Cardiac fibroblast (primary cell): Measurements from ENCODE around the gene LRP1B.

Experiments
- DNase-seq, 2 donors: peaks; one replicate each; pipeline versions ENCODE4 v3.0.0 to v3.0.0-alpha.2; 2010; ENCODE audit warnings: low read depth in 2 of 2
- H3K4me3 ChIP-seq, 2 donors: replicated peaks in 1 of 2; 1 replicate in 1 of 2; 2 replicates in 1 of 2; pipeline ENCODE4 v1.5.1; 2011; ENCODE audit warnings: low read depth in 2 of 2, low read length in 2 of 2, mild to moderate bottlenecking in 2 of 2, moderate library complexity in 1 of 2
- TF ChIP-seq, protein P1 (sequence below): IDR thresholded peaks from one replicate; pipeline ENCODE4 v1.5.1; 2011; ENCODE audit warnings: low read depth, mild to moderate bottlenecking, low read length, inconsistent platforms

LRP1B gene

DNA sequence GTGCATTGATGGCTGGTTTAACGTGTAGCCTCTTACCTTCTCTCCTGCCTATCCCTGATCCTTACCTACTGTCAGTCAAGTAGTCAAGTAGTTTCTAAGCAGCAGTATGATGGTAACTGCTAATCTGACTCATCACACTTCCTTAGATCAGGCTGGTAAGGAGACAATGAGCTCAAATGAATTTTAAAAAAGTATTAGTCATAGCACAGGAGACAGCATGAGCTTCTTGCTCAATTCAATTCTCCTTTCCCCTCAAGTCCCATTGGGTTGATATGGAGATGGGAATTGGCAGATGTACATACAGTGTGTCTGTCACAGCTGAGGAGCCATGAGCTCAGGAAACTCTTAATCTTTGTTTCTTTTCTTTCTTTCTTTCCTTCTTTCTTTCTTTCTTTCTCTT is 799.7 kb downstream of the LRP1B start:
- no peak overlapping the region for H3K4me3 ChIP-seq
- TF ChIP-seq, protein P1, sequence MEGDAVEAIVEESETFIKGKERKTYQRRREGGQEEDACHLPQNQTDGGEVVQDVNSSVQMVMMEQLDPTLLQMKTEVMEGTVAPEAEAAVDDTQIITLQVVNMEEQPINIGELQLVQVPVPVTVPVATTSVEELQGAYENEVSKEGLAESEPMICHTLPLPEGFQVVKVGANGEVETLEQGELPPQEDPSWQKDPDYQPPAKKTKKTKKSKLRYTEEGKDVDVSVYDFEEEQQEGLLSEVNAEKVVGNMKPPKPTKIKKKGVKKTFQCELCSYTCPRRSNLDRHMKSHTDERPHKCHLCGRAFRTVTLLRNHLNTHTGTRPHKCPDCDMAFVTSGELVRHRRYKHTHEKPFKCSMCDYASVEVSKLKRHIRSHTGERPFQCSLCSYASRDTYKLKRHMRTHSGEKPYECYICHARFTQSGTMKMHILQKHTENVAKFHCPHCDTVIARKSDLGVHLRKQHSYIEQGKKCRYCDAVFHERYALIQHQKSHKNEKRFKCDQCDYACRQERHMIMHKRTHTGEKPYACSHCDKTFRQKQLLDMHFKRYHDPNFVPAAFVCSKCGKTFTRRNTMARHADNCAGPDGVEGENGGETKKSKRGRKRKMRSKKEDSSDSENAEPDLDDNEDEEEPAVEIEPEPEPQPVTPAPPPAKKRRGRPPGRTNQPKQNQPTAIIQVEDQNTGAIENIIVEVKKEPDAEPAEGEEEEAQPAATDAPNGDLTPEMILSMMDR = no peak
- DNase-seq = peak; percentile 70 to 73

DNA sequence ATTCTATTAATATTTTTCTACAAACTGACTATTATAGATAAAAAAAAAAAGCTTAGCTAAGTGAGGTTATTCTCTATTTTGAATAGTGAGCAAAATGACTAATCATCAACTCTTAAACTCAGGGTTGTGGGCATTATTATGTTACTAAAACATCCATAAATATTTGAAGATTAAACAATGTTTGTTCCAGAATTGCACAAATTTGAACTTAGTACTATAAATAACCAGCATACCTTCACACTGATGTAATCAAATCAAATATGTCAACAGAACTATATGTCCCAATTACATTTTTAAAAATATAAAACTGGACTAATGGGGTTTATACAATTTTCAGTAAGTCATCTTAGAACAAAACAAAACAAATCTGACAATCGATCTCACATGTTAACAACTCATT is 800.9 kb downstream of the LRP1B start:
- TF ChIP-seq, protein P1 = no peak
- peak; percentile 40 to 44 for DNase-seq
- H3K4me3 ChIP-seq = no peak overlapping the region

DNA sequence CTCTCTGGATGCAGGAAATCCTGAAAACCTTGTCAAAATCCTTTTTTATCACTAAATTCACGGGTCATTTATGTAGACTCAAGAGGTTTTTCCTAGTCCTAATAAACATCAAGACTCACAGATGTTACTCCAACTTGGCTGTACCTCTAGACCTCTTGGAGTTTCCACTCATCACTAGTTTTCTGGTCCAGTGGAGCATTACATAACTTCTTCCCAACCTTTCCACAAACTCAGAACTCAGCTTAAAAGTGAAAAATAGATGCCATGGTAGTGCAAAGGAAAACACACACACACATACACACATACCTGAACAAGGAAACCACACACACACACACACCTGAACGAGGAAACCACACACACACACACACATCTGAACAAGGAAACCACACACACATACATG is 807.2 kb downstream of the LRP1B start:
- no peak overlapping the region for H3K4me3 ChIP-seq
- no peak for DNase-seq
- TF ChIP-seq, protein P1 = no peak

DNA sequence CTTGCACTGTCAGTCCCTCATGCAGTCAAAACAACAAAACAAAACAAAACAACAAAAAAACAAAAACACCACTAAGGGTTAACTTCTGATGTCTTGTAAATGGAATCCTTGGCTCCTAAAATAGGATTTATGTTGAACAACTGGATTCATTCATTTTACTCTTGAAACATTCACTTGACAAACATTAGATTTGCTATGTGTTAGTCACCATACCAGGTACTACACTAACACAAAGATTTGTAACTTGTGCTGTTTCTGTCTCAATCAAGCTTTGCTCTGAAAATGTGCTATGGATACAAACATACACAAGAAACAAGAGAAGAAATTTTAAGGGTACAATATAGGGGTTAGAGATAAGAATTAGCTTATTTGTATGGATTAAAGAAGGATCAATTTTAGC is 812.8 kb downstream of the LRP1B start:
- H3K4me3 ChIP-seq = no peak overlapping the region
- DNase-seq = peak in 1 of 2 donors; percentile 5
- TF ChIP-seq, protein P1 = no peak

DNA sequence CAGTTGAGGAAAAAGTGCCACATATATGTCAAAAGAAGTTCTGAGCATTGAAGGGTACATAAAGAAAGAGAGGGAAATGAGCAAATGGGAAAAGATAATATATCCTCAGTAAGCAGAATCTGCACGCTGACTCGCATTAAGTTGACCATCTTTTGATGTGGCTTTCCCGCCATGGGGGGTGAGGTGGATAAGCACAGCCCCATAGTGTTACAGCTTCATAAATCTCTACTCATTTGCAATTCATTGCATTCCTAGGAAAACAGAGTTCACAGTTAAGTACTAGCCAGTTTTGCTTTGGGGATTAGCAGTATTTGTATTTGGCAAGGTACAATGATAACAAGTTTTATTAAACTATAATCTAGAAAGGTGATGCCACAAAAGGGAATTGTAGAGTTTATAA is 814.2 kb downstream of the LRP1B start:
- TF ChIP-seq, protein P1 = no peak
- H3K4me3 ChIP-seq = no peak overlapping the region
- DNase-seq = no peak

DNA sequence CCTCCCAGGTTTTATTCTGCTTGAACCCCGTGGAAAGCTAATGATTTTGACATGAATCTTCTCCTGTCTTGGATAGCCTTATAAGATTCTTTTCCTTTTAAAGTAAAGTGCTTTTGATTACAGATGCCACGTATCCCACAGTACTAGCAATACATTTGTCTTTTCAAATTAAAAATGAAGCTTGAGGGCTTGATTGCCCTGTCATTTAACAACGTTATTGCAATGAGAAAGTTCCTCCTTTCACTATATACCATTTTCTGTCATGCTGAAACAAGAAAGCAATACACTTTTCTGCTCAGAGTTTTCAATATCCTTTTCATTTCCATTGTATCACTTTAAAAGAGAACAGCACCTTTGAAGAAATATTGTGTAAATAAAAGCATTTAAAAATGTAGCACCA is 814.7 kb downstream of the LRP1B start:
- TF ChIP-seq, protein P1 = no peak
- no peak overlapping the region for H3K4me3 ChIP-seq
- DNase-seq = no peak

DNA sequence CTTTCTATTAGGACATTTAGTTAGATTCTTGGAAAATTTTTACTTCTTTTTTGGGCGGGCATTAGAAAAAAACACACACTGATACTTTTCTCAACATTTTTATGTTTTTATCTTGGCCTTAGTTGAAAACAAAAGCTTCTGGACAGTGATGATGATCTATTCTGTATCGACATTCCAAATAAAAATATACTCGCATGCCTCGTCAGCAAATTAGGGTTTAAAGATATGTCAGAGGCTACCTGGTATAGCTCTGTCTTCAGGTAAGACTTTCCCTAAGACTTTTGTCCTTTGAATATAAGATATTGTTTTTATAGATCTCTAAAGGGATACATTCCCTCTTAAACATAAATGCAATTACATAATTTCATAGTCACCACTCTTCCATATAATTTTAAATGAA is 816.8 kb downstream of the LRP1B start:
- no peak for DNase-seq
- H3K4me3 ChIP-seq = no peak overlapping the region
- TF ChIP-seq, protein P1 = no peak
